Renal cortical epithelial cell (primary cell): Measurements from ENCODE around the gene TRAF6. TPM values are rescaled to one million over a fixed set of nuclear protein-coding genes. Genes with fewer than 3 reads are reported as not detected.
"Not testable (repeated sequence)": the region's sequence is repeated elsewhere in the genome, so short reads cannot be mapped to it uniquely, and the experiment has no call there.

Experiments
- DNase-seq: peaks from one replicate; pipeline ENCODE4 v3.0.0-alpha.2; 2011; ENCODE audit warnings: low read depth
- total RNA-seq: library from RNA; depleted of rRNA; stranded (reverse); fragments of >200 nt; gene quantifications from 2 replicates; pipeline ENCODE4 v1.2.3, GENCODE V29; 2014

TRAF6 gene
- total RNA-seq, 1 donor from 2014 or later = 15.6 TPM

DNA sequence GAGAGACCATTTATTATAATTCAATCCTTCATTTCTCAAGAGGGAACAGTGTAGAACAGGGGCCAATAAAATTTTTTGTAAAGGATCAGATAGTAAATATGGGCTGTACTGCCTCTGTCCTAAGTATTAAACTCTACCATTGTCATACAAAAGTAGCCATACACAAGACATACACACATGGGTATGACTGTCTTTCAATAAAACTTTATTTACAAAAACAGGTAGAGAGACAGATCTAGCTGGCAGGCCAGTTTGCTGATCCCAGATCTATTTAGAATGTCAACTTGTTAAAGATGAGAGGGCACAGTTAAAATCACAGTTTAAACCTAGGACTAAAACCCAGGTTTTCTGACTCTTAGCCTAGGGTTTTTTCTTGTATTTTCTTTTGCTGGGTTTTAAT lies 16.7 kb downstream of the TRAF6 start:
- no peak for DNase-seq

DNA sequence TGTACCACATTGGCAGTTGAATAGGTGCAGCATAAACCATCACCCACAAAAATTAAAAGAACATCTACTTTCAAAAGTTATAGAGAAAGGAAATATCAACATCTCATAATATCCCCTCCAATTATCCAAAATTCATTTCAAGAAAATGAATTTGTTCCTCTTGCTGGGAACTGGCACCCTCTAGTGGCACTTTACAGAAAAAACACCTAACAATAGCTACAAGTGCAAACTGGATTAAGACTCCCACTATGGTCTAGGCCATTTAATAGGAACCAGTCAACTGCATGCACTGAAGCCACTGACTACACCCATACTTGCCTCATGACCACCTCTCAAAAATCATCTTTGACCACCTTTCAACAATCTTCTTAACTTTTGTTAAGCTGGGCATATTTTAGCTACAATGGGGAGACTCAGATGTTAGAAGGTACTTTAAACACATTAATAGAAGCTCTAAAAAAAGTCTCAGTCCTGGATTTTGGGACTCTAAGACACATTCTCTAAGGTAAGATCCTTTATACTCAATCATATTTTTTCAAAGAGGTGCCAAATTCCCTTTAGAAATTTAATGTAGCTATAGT lies 17.3 kb downstream of the TRAF6 start:
- peak; percentile 51 for DNase-seq

DNA sequence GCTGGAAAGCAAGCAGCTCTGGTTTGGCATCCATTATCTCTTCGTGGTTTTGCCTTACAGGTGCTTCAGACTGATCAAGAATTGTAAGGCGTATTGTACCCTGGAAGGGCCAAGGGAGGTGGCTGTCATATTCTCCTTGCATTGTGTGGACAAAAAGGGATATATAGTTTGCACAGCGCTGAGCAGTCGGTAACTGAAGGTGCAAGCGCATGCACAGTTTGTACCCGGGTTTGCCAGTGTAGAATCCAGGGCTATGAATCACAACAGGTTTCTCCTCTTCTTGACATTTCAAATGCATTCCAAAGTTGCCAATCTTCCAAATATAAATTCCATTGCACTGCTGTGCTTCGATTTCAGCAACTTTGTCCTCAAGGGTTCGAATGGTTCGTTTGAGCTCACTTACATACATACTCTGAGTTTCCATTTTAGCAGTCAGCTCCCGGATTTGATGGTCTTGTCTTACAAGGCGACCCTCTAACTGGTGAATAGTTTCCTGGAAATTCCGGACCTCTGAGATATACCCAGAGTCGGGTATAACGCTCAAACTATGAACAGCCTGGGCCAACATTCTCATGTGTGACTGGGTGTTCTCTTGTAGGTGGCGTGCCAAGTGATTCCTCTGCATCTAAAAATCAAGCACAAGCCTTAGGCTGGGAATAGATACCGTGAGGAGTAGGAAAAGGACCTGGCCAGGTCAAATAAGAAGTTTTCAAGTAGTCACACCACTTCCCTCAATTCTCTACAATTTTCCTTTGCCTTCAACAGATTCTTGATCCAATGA lies 19.9 kb downstream of the TRAF6 start:
- DNase-seq = no peak

DNA sequence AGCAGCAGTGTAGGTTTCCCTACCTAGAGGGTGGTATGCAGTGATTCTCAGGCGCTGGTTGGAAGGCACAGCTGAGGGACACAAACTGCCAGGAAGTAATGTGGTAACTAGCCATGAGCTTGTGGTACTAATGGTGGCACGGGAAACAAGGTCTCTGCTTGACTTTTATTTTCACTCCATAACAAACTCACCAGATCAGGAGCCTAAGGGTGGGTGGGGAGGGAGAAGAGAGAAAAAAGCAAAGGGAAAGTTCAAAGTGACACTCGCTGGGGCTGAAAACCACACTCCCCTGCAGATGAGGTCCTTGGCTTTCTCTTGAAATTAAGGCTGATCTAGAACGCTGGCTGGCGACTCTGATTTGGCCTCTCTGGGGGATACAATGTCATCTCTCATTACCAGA lies 22.0 kb downstream of the TRAF6 start:
- DNase-seq = no peak

DNA sequence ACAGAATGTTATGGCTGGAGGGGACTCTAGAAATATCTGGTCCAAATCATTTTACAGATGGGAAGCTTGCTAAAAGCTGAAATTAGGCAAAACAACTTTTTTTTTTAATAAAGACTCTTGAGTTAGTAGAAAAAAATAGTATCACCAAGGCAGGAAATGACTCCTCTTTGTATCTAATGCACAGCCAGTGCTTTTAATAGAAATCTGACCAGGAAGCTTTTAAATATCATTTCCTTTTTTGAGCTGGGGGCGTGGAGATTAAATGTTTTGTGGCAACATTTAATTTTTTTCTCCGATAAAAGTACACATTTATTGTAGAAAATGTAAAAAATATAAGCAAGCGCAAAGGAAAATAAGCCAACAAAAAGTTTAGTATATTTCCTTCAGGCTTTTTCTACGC lies 22.5 kb downstream of the TRAF6 start:
- no peak for DNase-seq

DNA sequence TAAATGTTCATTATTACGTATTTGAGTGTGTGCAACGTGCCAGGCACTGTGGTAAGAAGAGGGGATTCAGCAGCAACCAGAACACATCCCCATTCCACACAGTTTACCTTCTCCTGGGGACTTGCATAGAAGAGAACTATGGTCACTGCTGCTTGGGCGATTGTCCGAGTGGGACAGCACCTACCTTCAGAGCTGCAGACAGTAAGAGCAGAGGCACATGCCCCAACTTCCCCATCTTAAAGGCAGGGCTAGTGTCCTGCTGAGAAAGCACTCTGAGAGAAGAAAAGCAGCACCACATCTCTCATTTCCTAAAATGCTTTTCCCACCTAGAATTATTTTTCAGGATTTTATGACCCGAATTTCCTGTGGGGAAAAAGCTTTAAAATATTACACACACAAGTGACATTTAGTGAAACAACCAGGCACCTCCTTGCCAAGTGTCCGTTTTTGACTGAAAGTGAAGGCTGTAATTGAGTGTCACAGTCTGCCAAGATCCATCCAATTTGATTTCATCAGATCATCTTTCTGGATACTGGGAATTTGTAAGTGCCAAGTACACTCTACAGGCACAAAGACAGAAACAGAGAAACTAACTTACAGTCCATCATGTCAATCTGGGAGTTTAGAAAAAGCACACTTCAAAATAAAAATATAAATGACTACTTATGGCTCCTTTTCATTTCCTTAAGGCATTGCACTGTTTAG lies 24.6 kb downstream of the TRAF6 start:
- DNase-seq = no peak

DNA sequence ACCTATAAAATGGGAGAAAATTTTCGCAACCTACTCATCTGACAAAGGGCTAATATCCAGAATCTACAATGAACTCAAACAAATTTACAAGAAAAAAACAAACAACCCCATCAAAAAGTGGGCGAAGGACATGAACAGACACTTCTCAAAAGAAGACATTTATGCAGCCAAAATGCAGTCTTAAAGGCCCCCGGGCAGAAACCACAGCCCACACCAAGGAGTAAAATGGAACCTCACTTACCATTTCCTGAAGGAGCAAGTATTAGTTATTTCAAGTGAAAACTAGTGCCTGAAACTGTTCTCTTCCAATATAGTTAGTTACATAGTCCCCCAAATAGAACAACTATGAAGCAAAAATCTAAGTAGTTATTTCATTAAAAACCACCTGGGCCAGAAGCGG lies 27.0 kb downstream of the TRAF6 start:
- not testable (repeated sequence) for DNase-seq

DNA sequence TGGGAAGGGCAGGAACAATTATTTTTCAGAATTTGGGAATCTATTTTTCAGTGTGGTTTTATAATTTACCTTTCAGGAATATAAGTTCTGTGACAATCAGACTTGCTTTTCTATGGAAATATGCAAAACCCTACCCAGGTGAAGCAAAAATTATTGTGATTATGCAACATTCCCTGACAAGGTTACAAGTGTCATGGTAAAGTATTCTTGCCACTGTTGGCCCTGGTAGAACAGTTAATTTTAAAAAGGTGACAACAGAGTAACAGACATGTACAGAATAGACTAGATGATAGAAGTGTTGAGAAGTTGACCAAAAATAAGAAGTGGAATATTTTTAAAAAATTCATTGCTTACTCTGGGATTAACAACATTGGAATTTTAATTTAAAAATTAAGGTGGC lies 29.2 kb downstream of the TRAF6 start:
- DNase-seq = no peak

DNA sequence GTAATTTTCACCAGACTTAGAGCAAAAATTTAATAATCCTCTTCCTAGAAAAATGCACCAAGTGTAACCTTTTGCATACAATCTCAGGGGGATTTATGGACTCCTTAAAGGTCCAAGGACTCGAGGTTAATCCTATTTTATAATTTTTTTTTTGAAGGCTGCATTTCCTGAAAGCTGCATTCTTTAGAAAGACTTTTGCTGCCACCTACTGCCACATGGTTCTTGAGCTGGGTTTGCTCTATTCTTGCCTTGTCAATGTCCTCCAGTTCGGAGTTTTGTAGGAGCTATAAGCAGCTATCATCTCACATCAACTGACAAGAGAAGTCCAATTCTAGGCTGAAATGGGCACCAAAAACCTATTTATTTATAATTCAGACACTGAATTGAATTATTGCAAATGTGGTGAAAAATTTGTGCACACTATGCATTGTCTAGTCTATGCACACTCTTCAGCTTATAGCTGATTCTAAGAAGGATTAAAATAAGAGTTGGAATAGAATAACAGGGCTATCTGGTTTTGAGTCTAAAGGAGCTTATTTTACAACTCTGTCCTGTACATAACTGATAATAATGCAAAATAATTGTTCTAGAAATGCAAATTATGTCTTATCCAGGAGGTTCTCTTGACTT lies 31.3 kb downstream of the TRAF6 start:
- peak; percentile 58 for DNase-seq

DNA sequence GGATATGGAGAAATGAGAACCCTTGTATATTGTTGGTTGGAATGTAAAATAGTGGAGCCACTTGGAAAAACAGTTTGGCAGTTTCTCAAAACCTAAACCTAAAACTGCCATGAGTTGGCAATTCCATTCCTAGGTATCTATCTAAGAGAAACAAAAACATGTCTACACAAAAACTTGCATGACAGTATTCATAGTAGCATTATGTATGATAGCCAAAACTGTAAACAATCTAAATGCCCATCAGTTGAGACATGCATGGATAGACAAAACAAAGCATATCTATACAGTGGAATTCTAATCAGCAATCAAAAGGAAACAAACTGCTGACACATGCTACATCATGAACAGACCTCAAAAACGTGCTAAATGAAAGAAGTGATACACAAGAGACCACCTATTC lies 34.9 kb downstream of the TRAF6 start:
- no peak for DNase-seq

DNA sequence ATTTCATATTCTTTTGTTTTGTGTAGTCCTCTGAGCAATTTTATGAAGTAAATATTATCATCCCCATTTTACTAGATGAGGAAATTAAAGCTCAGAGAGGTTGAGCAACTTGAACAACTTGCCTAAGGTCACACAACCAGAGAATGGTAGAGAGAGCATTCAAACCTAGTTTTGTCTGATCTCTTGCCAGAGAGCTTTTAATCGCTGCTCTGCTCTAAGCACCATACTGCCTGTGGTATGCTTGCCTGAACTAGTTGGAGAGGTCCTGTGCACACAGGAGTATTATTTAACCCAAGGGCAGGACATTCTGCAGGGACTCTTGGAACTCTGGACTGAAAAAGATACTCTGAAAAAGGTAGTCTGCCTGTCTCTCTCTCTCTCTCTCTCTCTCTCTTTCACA lies 38.5 kb downstream of the TRAF6 start:
- no peak for DNase-seq

DNA sequence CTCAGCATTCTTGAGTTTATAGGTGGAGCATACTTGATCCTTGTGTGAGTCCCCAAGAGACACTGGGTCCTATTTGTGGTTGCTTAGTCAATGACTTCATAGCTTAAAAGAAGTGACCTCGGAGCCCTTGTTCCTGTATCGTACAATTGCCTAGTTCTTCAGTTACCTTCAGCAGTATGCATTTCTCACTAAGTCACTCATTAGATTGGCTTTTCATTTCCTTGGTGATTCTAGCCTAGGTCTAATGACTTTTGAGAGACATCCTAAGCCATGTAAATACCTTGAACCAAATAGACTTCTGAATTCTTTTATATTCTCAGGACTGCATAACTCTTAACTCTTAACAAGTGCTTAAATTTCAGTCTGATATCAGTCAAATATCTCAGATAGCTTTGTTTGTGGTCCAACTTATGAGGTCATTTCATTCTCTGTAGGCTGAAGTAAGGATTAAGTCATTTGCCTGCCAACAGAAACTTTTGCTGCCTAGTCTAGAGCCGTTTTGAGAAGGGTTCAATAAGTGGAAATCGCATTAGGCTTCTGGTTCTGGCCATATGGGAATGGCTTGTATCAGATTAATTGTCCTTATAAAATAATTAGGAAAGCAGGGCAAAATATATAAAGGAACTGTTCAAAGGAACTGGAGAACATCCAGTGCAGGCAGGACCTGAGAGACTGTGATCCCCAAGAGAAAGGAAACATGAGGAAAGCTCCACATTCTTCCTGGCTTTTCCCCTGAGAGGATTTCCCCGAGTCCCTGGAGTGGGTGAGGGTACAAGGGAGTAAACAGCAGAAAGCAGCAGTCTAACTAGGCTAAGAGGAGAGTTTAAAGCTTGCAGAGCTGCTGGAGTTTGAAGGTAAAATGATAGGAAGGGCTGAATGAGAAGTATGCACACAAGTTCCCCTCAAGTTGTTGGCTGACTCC lies 39.9 kb downstream of the TRAF6 start:
- DNase-seq = peak; percentile 77

DNA sequence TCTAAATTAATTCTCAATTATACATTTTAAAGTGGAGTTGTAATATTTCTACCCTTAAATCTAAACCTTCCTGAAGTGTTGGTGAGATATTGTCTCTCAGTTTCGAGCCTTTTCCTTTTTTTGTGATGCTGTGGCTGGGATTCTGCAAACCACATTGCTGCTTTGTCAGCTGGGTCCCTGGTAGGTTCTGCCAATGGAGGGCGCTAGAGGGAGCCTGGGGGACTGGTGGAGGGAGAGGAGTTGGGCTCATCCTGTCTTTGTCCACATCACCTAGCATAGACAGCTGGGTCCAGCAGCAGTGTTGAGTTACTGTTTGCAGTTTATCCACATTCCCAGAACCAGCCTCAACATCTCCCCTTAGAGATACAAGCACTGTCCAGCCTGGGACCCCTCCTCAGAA lies 41.0 kb downstream of the TRAF6 start:
- DNase-seq = no peak

DNA sequence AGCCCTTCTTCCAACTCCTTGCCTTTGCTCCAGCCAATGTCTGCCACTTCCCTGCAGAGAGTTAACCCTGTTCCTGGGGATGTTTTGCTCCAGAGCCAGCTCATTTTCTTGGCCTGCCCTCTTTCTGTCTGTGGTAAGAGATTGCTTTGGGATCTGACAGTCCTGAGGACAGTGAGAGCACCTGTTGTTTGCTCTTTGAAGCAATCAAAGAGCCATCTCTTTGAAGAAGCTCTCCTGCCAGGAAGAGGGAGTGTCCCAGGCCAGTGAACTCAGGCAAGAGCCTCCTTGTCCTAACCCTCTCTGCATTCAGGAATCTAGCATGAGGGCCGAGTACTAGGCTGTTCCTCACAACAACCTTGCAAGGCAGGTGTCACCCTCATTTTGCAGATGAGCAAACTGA lies 42.2 kb downstream of the TRAF6 start:
- DNase-seq = no peak

DNA sequence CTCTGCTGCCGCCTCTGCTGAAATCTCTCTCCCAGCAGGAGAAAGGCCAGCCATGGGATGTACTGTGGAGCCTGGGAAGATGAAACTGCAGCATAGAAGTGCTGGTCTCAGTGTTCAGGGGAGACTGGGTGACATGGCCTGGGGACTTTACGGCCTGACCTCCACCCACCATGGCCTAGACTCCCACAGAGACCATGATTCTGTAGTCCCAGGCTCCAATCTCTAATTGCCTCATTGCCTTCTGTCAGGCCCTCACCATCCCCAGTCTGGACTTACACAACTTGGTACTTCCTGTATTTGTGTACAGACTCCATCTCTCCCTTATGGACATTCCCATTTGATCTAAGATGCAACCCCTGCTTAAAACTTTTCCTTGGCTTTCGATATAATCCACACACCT lies 43.1 kb downstream of the TRAF6 start:
- no peak for DNase-seq

DNA sequence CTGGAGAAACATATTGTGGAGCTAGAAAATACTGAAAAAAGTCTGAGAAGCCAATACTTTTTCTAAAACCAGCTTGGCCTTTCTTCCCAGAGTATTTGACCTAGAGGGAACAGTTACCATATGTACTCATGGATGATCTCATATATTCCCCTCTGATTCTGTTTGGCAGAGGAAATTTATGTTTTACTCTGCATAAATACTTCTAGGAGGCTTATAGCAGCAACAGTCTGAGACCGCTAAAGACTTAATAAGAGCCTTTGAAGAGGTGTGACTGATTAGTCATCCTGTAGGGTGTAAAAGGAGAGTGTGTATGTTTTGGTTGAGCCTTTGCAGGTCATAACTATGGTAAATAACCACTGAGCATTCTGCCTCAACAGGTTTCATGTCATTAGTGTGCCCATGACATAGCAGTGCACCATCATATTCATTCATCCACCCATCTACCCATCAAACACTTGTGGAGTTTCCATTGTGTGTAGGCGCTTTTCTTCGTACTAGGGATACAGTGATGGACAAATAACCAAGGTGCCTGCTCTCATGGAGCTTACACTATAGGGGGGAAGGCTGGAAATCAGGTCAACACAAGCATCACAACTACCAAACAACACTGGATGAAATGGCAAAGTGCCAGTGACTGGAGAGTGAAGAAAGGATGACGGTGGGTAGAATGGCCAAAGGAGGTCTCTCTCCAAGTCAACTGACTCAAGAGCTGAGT lies 44.5 kb downstream of the TRAF6 start:
- DNase-seq = peak; percentile 33

DNA sequence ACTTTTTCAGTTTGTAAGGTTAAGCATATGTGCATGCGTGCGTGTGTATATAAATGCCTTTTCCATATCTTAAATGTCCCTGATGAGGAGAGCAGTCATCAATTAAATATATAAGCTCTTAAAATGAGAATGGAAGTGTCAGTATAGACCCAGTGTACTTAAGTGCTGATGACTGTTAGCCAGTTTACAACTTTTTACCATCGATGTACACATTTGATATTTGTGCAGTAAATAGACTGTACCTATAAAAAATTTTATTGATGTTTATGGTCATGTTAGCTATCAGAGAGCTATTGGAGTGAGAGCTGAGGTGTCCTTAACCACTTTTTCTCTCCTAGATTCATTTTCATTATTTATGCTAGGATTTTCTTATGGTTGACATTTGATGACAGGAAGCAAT lies 45.4 kb downstream of the TRAF6 start:
- DNase-seq = no peak

DNA sequence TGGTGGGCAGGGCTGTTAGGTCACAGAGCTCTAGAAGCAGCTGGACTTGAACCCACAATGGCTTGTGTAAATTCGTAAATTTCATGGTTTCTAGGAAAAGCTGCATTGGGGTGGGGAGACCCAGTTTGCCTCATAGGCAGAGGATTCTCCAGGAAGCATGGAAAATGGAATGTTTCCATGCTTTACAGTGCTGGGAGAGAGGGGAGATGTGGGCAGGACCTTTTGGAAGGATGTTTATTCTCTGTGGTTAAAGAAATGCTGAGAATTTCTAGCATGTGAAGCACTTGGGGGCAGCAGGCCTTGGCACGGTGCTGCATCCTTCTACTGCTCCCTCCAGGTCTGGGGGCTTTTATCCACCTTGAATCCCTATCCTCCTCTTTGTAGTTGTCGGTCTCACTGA lies 46.3 kb downstream of the TRAF6 start:
- no peak for DNase-seq

DNA sequence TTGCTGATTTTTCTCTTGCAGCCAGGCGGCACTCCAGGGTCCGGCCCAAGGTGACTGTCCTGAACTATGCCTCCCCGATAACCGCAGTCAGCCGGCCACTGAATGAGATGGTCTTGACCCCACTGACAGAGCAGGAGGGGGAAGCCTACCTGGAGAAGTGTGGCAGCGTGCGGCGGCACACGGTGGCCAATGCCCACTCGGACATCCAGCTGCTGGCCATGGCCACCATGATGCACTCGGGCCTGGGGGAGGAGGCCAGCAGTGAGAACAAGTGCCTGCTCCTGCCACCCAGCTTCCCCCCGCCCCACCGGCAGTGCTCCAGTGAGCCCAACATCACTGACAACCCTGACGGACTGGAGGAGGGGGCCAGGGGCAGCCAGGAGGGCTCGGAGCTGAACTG lies 47.8 kb downstream of the TRAF6 start:
- DNase-seq = no peak

DNA sequence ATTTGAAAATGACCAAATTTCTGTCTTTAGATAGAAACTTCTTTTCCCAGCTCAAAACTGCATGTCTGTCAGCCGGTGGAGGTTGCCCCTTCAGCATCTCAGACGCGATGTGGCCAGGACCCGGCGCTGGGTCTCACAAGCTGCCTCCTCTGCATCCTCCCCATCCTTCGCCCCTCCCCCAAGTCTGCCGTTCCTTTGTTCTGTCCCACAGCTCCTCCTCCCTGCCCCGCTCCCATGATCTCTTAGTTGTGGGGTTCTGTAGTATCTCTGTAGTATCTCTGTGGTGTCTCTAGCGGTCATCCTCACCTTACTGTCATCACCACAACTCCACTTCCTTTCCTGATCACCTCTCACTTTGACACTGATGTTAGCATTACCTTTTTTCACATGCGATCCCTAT lies 49.9 kb downstream of the TRAF6 start:
- no peak for DNase-seq

DNA sequence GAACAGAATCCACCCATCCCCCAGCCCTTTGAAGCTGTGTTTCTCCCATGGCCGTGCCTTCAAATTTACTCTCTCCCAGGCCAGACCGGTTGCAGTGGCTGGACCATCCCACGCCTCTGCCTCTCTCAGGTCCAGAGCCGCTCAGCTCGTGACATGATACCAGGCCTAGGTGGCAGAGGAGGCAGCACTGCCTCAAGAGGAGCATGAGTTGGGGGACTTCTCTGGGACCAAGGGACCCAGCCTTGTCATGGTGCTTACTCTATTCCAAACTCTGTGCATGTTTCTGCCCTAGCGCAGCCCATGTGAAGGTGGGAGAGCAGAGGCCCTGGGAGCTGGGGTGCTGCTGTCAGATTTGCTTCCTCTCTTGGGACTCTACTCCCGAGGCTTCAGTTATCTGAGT lies 51.0 kb downstream of the TRAF6 start:
- DNase-seq = no peak
